HepG2 (cell line): ENCODE data around the gene DRAP1. TPM values are rescaled to one million over a fixed set of nuclear protein-coding genes. Genes with fewer than 3 reads are reported as not detected.
A peak's percentile ranks its signal among the peaks of the same experiment; 100 is the strongest.

Source experiments
- ATF7 ChIP-seq, 2 experiments: fragments of 450-650 bp in 1 of 2; sonication (generic) in 1 of 2; formaldehyde crosslinking in 1 of 2; IDR thresholded peaks; 2 replicates each; pipeline versions ENCODE4 v1.4.0 to v1.6.1; 2016 to 2020; ENCODE audit warnings: antibody characterized with exemption in 1 of 2, mild to moderate bottlenecking in 1 of 2, missing genetic modification reagents in 1 of 2
- BHLHE40 ChIP-seq: IDR thresholded peaks from 2 replicates; pipeline ENCODE4 v1.6.1; 2011; ENCODE audit warnings: low read length, improper control_type of control experiment
- ELF3 ChIP-seq: IDR thresholded peaks from 2 replicates; pipeline ENCODE4 v1.6.1; 2016; ENCODE audit warnings: missing genetic modification reagents, missing compliant biosample characterization
- FOSL2 ChIP-seq: sonication (generic); formaldehyde crosslinking; IDR thresholded peaks from 2 replicates; pipeline ENCODE4 v1.4.0; 2020; ENCODE audit warnings: missing genetic modification reagents
- GABPB1 ChIP-seq: IDR thresholded peaks from 2 replicates; pipeline ENCODE4 v1.6.1; 2016; ENCODE audit warnings: mild to moderate bottlenecking, missing genetic modification reagents, moderate library complexity, missing compliant biosample characterization
- GATAD2A ChIP-seq: IDR thresholded peaks from 2 replicates; pipeline ENCODE4 v1.6.1; 2016
- GFI1 ChIP-seq: sonication (generic); formaldehyde crosslinking; IDR thresholded peaks from 2 replicates; pipeline ENCODE4 v1.5.0; 2020; ENCODE audit warnings: missing genetic modification reagents, mild to moderate bottlenecking, borderline replicate concordance
- NR2F1 ChIP-seq, 2 experiments: fragments of 450-650 bp in 1 of 2; formaldehyde crosslinking in 1 of 2; IDR thresholded peaks; 2 replicates each; pipeline versions ENCODE4 v1.5.0 to v1.6.1; 2016 to 2020; ENCODE audit warnings: mild to moderate bottlenecking in 1 of 2, missing compliant biosample characterization in 1 of 2, missing genetic modification reagents in 1 of 2, moderate library complexity in 1 of 2
- NR2F6 ChIP-seq, 2 experiments: IDR thresholded peaks; 2 replicates each; pipeline ENCODE4 v1.6.1; 2016; ENCODE audit warnings: antibody characterized with exemption in 1 of 2, mild to moderate bottlenecking in 1 of 2
- PRDM10 ChIP-seq: sonication (generic); formaldehyde crosslinking; IDR thresholded peaks from 2 replicates; pipeline ENCODE4 v1.4.0; 2020; ENCODE audit warnings: low read depth, missing genetic modification reagents
- RFX1 ChIP-seq: fragments of 450-650 bp; IDR thresholded peaks from 2 replicates; pipeline ENCODE4 v1.6.1; 2017
- SAP130 ChIP-seq: IDR thresholded peaks from 2 replicates; pipeline ENCODE4 v1.6.1; 2016; ENCODE audit warnings: low read depth
- SOX5 ChIP-seq: IDR thresholded peaks from 2 replicates; pipeline ENCODE4 v1.6.1; 2016; ENCODE audit warnings: borderline replicate concordance
- XRCC5 ChIP-seq: fragments of 200-400 bp; formaldehyde crosslinking; optimal IDR thresholded peaks from 2 replicates; pipeline ENCODE3; 2017; ENCODE audit warnings: mild to moderate bottlenecking, low read length
- ZFP82 ChIP-seq: sonication (generic); formaldehyde crosslinking; IDR thresholded peaks from 2 replicates; pipeline ENCODE4 v1.5.1; 2020; ENCODE audit warnings: mild to moderate bottlenecking, missing genetic modification reagents, borderline replicate concordance
- ZFYVE20 ChIP-seq: sonication (generic); formaldehyde crosslinking; IDR thresholded peaks from 2 replicates; pipeline ENCODE4 v1.8.0; 2023; ENCODE audit warnings: low read depth, mild to moderate bottlenecking, moderate library complexity, missing genetic modification reagents, borderline replicate concordance
- ZNF263 ChIP-seq: sonication (generic); formaldehyde crosslinking; IDR thresholded peaks from 2 replicates; pipeline ENCODE4 v1.4.0; 2020; ENCODE audit warnings: missing genetic modification reagents
- ZNF569 ChIP-seq: sonication (generic); formaldehyde crosslinking; IDR thresholded peaks from 2 replicates; pipeline ENCODE4 v1.5.0; 2020; ENCODE audit warnings: mild to moderate bottlenecking, missing genetic modification reagents, moderate library complexity, borderline replicate concordance
- ZNF687 ChIP-seq: sonication (generic); formaldehyde crosslinking; IDR thresholded peaks from 2 replicates; pipeline ENCODE4 v1.5.1; 2020; ENCODE audit warnings: mild to moderate bottlenecking, missing genetic modification reagents, moderate library complexity
- polyA plus RNA-seq, 8 experiments: library from polyadenylated mRNA; depleted of rRNA in 3 of 8; stranded (reverse) in 7 of 8; unstranded in 1 of 8; fragments of >200 nt; fragmentation: Illumina TruSeq in 4 of 8; extraction: Trizol in 4 of 8; gene quantifications; 2 replicates each; pipeline versions ENCODE4 v1.2.1 to v1.2.3, GENCODE V29; 2011 to 2016; ENCODE audit warnings: low read depth in 4 of 8, missing spikeins in 1 of 8, mixed read lengths in 1 of 8; ENCODE audit not compliant: insufficient read depth in 1 of 8
- total RNA-seq, 5 experiments: library from RNA; depleted of rRNA; stranded (reverse); fragments of >200 nt; fragmentation: Illumina TruSeq; extraction: Trizol; gene quantifications; 2 replicates each; pipeline ENCODE4 v1.2.3, GENCODE V29; 2016; ENCODE audit warnings: low read depth in 1 of 5

DRAP1 gene
- total and polyA plus RNA-seq, 2 of the 13 experiments (the other 11 are each of a cell fraction or from before 2014, with no cell fraction given): 46.8 to 52.3 TPM

GRCh38 chr11:65903068-65903481, 16.2 kb upstream of the DRAP1 start (continued):
- peak; percentile 45; the same call in 1 of the 2 replicates for TF ChIP-seq NR2F6 (IDR thresholded peaks at IDR 0.05)
- TF ChIP-seq NR2F6 (CRISPR knock-in tag; IDR thresholded peaks at IDR 0.05): peak; percentile 61
- TF ChIP-seq ZNF263 (CRISPR knock-in tag): peak; percentile 45; the same call in 1 of the 2 replicates
- peak; percentile 52; the same call in 1 of the 2 replicates for TF ChIP-seq SAP130 (CRISPR knock-in tag)
- TF ChIP-seq ZFYVE20 (CRISPR knock-in tag): no peak
- TF ChIP-seq GATAD2A (CRISPR knock-in tag): 0 out of 2 replicates have a peak, but pooled peaks have one; percentile 12
- peak; percentile 42; the same call in 1 of the 2 replicates for TF ChIP-seq ELF3 (CRISPR knock-in tag)
- TF ChIP-seq ZNF687: peak; percentile 46
- no peak for TF ChIP-seq ZNF569
- TF ChIP-seq NR2F1 (CRISPR knock-in tag; IDR thresholded peaks at IDR 0.05): peak in 1 of 2 experiments; percentile 57; a peak in 3 of 4 replicates
- 0 out of 2 replicates have a peak, but pooled peaks have one; percentile 49 for TF ChIP-seq ZFP82 (CRISPR knock-in tag)
- peak; percentile 28 for TF ChIP-seq XRCC5
- TF ChIP-seq PRDM10 (CRISPR knock-in tag): 0 out of 2 replicates have a peak, but pooled peaks have one; percentile 45
- no peak for TF ChIP-seq GFI1
- no peak for TF ChIP-seq RFX1
- TF ChIP-seq BHLHE40: peak; percentile 27; the same call in 1 of the 2 replicates
- TF ChIP-seq FOSL2 (CRISPR knock-in tag): peak; percentile 73
- no peak for TF ChIP-seq ATF7 (IDR thresholded peaks at IDR 0.05)
- TF ChIP-seq ATF7 (CRISPR knock-in tag; IDR thresholded peaks at IDR 0.05): no peak
- 0 out of 2 replicates have a peak, but pooled peaks have one; percentile 11 for TF ChIP-seq GABPB1 (CRISPR knock-in tag)
- no peak for TF ChIP-seq SOX5
